Measurements from ENCODE around the gene ATG7.
"Not testable (repeated sequence)": the region's sequence is repeated elsewhere in the genome, so short reads cannot be mapped to it uniquely, and the experiment has no call there.

ATG7 gene

GRCh38 chr3:11470031-11470853, 198.0 kb downstream of the ATG7 start:
- no peak for DNase-seq

GRCh38 chr3:11475324-11475723, 203.1 kb downstream of the ATG7 start:
- no peak for DNase-seq

- DNase-seq: no peak
Measured at GRCh38 chr3:11476735-11477144, 204.5 kb downstream of the ATG7 start.

- DNase-seq: no peak
Measured at GRCh38 chr3:11477407-11477911, 205.3 kb downstream of the ATG7 start.

- DNase-seq: no peak
Measured at GRCh38 chr3:11478167-11478566, 206.0 kb downstream of the ATG7 start.

GRCh38 chr3:11479221-11479620, 207.0 kb downstream of the ATG7 start:
- no peak for DNase-seq

- DNase-seq: no peak
Measured at GRCh38 chr3:11480663-11481298, 208.6 kb downstream of the ATG7 start.

GRCh38 chr3:11481556-11481955, 209.4 kb downstream of the ATG7 start:
- DNase-seq: no peak

GRCh38 chr3:11482021-11482420, 209.8 kb downstream of the ATG7 start:
- DNase-seq: no peak

GRCh38 chr3:11488356-11488755, 216.2 kb downstream of the ATG7 start:
- DNase-seq: not testable (repeated sequence)

- no peak for DNase-seq
Measured at GRCh38 chr3:11494131-11494916, 222.1 kb downstream of the ATG7 start.

- DNase-seq: no peak
Measured at GRCh38 chr3:11495948-11496557, 223.9 kb downstream of the ATG7 start.

- DNase-seq: no peak
Measured at GRCh38 chr3:11498177-11498576, 226.0 kb downstream of the ATG7 start.

- DNase-seq: no peak
Measured at GRCh38 chr3:11498646-11499045, 226.4 kb downstream of the ATG7 start.

GRCh38 chr3:11499144-11499543, 226.9 kb downstream of the ATG7 start:
- no peak for DNase-seq

GRCh38 chr3:11502413-11502812, 230.2 kb downstream of the ATG7 start:
- DNase-seq: not testable (repeated sequence)

- DNase-seq: no peak
Measured at GRCh38 chr3:11507719-11508118, 235.5 kb downstream of the ATG7 start.

GRCh38 chr3:11508346-11509172, 236.4 kb downstream of the ATG7 start:
- DNase-seq: no peak

GRCh38 chr3:11509173-11510000, 237.2 kb downstream of the ATG7 start:
- no peak for DNase-seq

- DNase-seq: no peak
Measured at GRCh38 chr3:11510001-11510340, 237.8 kb downstream of the ATG7 start.

- no peak for DNase-seq
Measured at GRCh38 chr3:11510356-11510755, 238.2 kb downstream of the ATG7 start.

Data from stimulated activated CD4-positive, alpha-beta T cell treated with anti-CD3 and anti-CD28 coated beads, Interleukin-1b, Interleukin-23, amount 100 ng/mL, for 48 hours (primary cell).